ENCODE measurements around the gene DEFB123.

DNA sequence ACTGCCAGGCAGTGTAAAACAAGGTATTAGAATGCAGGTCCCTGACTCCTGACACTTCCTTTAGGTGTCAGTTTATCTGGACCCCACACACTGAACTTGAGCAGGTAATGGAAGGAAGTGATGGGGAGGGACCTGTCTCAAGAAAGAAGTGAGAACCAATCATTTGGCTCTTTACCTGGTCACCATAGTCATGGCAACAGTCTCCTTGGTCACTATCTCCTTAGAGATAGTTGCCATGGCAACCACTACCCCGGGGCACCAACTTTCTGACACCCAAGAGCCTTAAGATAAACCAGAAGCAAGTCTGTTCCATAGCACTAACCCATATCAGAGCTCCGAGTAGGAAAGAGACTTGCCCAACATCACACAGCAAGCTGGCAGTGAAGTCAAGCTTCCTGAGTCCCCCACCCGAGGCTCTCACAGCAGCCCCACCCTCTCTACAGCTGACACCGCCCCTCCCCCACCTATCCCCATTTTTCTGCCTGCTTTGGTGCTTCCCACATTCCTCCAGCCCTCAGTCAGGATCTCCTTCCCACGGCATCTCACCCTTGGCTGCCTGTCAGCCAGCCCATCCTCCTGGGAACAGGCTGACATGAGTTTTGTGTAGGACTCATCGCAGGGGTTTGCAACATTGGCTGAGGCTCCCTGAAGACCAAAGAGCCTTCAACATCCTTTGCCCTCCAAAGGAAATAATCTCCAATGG lies 57.6 kb downstream of the DEFB123 start:
- TF ChIP-seq POLR2A (IDR thresholded peaks at IDR 0.05; ENCODE audit: low read depth, low read length) (no peak), TAF1 (IDR thresholded peaks at IDR 0.05; ENCODE audit: borderline replicate concordance, low read depth, low read length) (no peak)
